Measurements from ENCODE around the gene NFIB.

DNA sequence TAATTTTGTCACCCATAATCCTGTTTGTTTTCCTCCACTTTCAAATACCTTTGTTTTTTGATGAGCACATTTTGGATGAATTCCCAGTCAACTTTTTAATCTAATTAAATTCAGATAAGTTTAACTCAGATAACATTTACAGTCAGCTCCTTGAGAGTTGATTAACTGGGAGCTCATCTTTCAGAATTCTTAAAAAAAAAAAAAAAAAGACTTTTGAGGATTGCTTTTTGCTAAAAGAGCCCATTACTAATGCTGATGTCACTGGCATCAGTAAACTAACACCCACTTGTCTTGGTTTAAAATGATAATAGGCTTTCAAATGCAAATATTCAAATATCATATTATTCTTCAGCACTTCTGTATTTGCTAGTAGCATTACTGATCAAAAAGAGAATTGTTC is 47.1 kb upstream of the NFIB start:
- TF ChIP-seq, protein P1, sequence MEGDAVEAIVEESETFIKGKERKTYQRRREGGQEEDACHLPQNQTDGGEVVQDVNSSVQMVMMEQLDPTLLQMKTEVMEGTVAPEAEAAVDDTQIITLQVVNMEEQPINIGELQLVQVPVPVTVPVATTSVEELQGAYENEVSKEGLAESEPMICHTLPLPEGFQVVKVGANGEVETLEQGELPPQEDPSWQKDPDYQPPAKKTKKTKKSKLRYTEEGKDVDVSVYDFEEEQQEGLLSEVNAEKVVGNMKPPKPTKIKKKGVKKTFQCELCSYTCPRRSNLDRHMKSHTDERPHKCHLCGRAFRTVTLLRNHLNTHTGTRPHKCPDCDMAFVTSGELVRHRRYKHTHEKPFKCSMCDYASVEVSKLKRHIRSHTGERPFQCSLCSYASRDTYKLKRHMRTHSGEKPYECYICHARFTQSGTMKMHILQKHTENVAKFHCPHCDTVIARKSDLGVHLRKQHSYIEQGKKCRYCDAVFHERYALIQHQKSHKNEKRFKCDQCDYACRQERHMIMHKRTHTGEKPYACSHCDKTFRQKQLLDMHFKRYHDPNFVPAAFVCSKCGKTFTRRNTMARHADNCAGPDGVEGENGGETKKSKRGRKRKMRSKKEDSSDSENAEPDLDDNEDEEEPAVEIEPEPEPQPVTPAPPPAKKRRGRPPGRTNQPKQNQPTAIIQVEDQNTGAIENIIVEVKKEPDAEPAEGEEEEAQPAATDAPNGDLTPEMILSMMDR (IDR thresholded peaks at IDR 0.05; ENCODE audit: insufficient read depth, low read depth, low read length), result no peak
- no peak for TF ChIP-seq EZH2 (IDR thresholded peaks at IDR 0.05; ENCODE audit: insufficient read depth, low read length)
